ENCODE data around the gene CST5.
"Not testable (repeated sequence)": the region's sequence is repeated elsewhere in the genome, so short reads cannot be mapped to it uniquely, and the experiment has no call there.

CST5 gene

DNA sequence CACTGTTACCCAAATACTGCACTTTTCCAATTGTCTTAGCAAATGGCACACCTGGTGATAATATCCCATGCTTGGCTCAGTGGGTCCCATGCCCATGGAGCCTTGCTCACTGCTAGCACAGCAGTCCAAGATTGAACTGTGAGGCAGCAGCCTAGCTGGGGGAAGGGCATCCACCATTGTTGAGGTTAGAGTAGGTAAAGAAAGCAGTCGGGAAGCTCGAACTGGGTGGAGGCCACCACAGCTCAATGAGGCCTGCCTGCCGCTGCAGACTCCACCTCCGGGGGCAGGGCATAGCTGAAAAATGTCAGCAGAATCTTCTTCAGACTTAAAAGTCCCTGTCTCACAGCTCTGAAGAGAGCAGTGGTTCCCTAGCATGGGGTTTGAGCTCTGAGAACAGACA lies 43.8 kb downstream of the CST5 start:
- DNase-seq (ENCODE audit: low read depth): no peak
- Histone ChIP-seq H3K36me3 (ENCODE audit: control insufficient read depth, insufficient read depth, low read length, severe bottlenecking) (no peaks in the 10 kb centered on the region), H3K4me1 (ENCODE audit: control insufficient read depth, insufficient read depth, low read length) (peaks cover 8% of the 10 kb centered on the region), H3K9ac (ENCODE audit: low read length) (no peak overlapping the region), H3K27me3 (replicated peaks; ENCODE audit: control insufficient read depth, insufficient read depth, low read length) (peaks cover 7% of the 10 kb centered on the region), H3K9me3 (ENCODE audit: control insufficient read depth, low read length) (no peaks in the 10 kb centered on the region), H3K4me3 (ENCODE audit: low read length) (no peak overlapping the region)

GRCh38 chr20:23832775-23833513 lies 46.6 kb downstream of the CST5 start:
- Histone ChIP-seq H3K27me3 (replicated peaks; ENCODE audit: control insufficient read depth, insufficient read depth, low read length) (peaks cover 7% of the 10 kb centered on the region), H3K9me3 (ENCODE audit: control insufficient read depth, low read length) (no peaks in the 10 kb centered on the region), H3K36me3 (ENCODE audit: control insufficient read depth, insufficient read depth, low read length, severe bottlenecking) (no peaks in the 10 kb centered on the region), H3K4me3 (ENCODE audit: low read length) (no peak overlapping the region), H3K4me1 (ENCODE audit: control insufficient read depth, insufficient read depth, low read length) (peaks cover 8% of the 10 kb centered on the region), H3K9ac (ENCODE audit: low read length) (no peak overlapping the region)
- no peak for DNase-seq (ENCODE audit: low read depth)

DNA sequence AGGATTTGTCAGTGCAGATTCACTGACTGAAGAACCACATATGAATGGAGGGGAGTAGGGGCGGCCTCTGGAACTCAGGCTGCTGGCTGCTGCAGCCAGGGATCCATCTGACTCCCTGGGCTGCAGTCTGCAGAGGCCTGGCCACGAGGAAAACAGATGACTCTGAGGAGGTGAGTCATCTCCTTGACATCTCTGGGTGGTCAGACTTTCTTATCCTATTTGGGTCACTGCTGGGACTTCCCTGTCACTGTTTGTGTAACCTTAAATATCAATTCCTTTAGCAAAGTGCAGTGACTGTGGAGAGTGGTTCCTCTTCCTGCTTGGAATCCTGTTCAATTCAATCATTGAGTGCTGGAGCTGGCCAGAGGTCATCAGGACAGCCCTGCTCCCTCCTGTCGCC lies 47.6 kb downstream of the CST5 start:
- not testable (repeated sequence) for H3K4me3 ChIP-seq (ENCODE audit: low read length); H3K9ac ChIP-seq (ENCODE audit: low read length); H3K9me3 ChIP-seq (ENCODE audit: control insufficient read depth, low read length); H3K27me3 ChIP-seq (replicated peaks; ENCODE audit: control insufficient read depth, insufficient read depth, low read length); H3K4me1 ChIP-seq (ENCODE audit: control insufficient read depth, insufficient read depth, low read length); H3K36me3 ChIP-seq (ENCODE audit: control insufficient read depth, insufficient read depth, low read length, severe bottlenecking)
- DNase-seq (ENCODE audit: low read depth): peak; percentile 54

GRCh38 chr20:23826541-23827021 lies 53.0 kb downstream of the CST5 start, which contains the start of gene CST2:
TSS of gene CST2 (minus strand) at chr20:23826729. CDS start at chr20:23826660, 69 bp downstream.
- H3K27me3 ChIP-seq (replicated peaks; ENCODE audit: control insufficient read depth, insufficient read depth, low read length): no peaks in the 10 kb centered on the region
- no peak within 1 kb of the TSS for H3K9ac ChIP-seq (ENCODE audit: low read length)
- no peaks in the 10 kb centered on the region for H3K9me3 ChIP-seq (ENCODE audit: control insufficient read depth, low read length)
- DNase-seq (ENCODE audit: low read depth): peak; percentile 9
- H3K4me1 ChIP-seq (ENCODE audit: control insufficient read depth, insufficient read depth, low read length): peaks cover 7% of the 10 kb centered on the region
- no peaks in the 10 kb centered on the region for H3K36me3 ChIP-seq (ENCODE audit: control insufficient read depth, insufficient read depth, low read length, severe bottlenecking)
- no peak within 1 kb of the TSS for H3K4me3 ChIP-seq (ENCODE audit: low read length)
